ENCODE measurements around the gene SUPT3H. TPM values are rescaled to one million over a fixed set of nuclear protein-coding genes. Genes with fewer than 3 reads are reported as not detected.
"Not testable (repeated sequence)": the region's sequence is repeated elsewhere in the genome, so short reads cannot be mapped to it uniquely, and the experiment has no call there.

The SUPT3H gene
- total and polyA plus RNA-seq, 9 donors: 10.3 to 23.1 (median 16.2) TPM

DNA sequence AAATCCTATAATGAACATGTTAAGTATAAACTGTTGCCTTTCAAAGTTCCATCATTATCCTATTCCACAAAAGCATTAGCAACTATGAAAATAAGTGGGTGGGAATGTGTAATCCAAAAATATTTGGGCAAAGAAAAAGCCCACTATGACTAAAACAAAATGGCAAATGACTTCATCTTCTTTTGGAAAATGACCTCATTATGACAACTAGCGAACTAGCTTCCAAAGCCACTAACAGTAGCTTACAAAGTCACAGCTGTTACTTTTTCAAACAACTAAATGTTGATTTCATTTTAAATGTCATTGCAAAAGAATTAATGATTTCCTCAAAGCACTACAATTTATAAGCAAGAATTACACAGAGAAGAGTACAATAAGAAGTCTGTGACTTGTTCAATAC, 99.4 kb downstream of the SUPT3H start:
- Histone ChIP-seq H3K27me3 (no peaks in the 10 kb centered on the region), H3K4me3 (no peak overlapping the region), H3K9me3 (no peaks in the 10 kb centered on the region), H3K27ac (no peak overlapping the region), H3K4me1 (ENCODE audit: insufficient read depth) (no peaks in the 10 kb centered on the region), H3K36me3 (no peaks in the 10 kb centered on the region)
- DNase-seq: no peak
- TF ChIP-seq EP300 (IDR thresholded peaks at IDR 0.05) (no peak), POLR2A (IDR thresholded peaks at IDR 0.05) (no peak)
- TF ChIP-seq, protein P1, sequence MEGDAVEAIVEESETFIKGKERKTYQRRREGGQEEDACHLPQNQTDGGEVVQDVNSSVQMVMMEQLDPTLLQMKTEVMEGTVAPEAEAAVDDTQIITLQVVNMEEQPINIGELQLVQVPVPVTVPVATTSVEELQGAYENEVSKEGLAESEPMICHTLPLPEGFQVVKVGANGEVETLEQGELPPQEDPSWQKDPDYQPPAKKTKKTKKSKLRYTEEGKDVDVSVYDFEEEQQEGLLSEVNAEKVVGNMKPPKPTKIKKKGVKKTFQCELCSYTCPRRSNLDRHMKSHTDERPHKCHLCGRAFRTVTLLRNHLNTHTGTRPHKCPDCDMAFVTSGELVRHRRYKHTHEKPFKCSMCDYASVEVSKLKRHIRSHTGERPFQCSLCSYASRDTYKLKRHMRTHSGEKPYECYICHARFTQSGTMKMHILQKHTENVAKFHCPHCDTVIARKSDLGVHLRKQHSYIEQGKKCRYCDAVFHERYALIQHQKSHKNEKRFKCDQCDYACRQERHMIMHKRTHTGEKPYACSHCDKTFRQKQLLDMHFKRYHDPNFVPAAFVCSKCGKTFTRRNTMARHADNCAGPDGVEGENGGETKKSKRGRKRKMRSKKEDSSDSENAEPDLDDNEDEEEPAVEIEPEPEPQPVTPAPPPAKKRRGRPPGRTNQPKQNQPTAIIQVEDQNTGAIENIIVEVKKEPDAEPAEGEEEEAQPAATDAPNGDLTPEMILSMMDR (IDR thresholded peaks at IDR 0.05): no peak
- WGBS, 3 donors: 70 to 85% (median 79%) methylated on average over 1 of the region's 1 CpG
- intact Hi-C loops (cut with DNase I): no loop called here

DNA sequence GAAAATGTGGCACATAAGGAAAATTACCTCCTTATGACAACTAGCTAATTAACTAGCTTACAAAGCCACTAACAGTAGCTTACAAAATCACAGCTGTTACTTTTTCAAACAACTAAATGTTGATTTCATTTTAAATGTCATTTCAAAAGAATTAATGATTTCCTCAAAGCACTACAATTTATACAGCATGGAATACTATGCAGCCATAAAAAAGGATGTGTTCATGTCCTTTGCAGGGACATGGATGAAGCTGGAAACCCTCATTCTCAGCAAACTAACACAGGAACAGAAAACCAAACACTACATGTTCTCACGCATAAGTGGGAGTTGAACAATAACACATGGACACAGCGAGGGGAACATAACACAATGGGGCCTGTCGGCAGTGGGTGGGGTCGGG, 100.0 kb downstream of the SUPT3H start:
- H3K27me3 ChIP-seq; H3K36me3 ChIP-seq; H3K4me1 ChIP-seq (ENCODE audit: insufficient read depth); H3K9me3 ChIP-seq; intact Hi-C loops (cut with DNase I); DNase-seq; H3K27ac ChIP-seq; H3K4me3 ChIP-seq: not testable (repeated sequence)
- WGBS, 3 donors: 88 to 94% (median 90%) methylated on average over 4 of the region's 4 CpGs

GRCh38 chr6:45275358-45275757, 102.4 kb downstream of the SUPT3H start:
- Histone ChIP-seq H3K4me3 (no peak overlapping the region), H3K9me3 (no peaks in the 10 kb centered on the region), H3K27me3 (no peaks in the 10 kb centered on the region), H3K27ac (no peak overlapping the region), H3K36me3 (no peaks in the 10 kb centered on the region), H3K4me1 (ENCODE audit: insufficient read depth) (no peaks in the 10 kb centered on the region)
- DNase-seq: no peak
- intact Hi-C loops (cut with DNase I): no loop called here
- 91 to 93% (median 92%) methylated on average over 1 of the region's 1 CpG for whole genome bisulfite sequencing, 3 donors
- no peak for TF ChIP-seq POLR2A (IDR thresholded peaks at IDR 0.05)
- TF ChIP-seq, protein P1 (IDR thresholded peaks at IDR 0.05): no peak
- TF ChIP-seq EP300 (IDR thresholded peaks at IDR 0.05): no peak

DNA sequence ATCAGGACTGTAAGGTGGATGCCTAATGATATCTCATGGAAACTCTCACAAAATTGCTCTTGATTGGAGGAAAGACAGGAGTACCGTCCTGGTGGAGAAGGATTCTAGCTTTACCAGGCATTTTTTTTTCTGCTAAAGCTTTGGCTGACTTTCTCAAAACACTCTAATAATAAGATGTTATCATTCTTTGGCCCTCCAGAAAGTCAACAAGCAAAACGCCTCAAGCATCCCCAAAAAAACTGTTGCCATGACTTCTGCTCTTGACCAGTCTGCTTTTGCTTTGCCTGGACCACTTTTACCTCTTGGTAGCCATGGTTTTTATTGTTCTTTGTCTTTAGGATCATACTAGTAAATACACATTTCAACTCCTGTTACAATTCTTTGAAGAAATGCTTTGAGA, 105.1 kb downstream of the SUPT3H start:
- no peaks in the 10 kb centered on the region for H3K36me3 ChIP-seq
- TF ChIP-seq EP300 (IDR thresholded peaks at IDR 0.05) (no peak), POLR2A (IDR thresholded peaks at IDR 0.05) (no peak)
- TF ChIP-seq, protein P1 (IDR thresholded peaks at IDR 0.05): no peak
- 22 to 43% (median 25%) methylated on average over 2 of the region's 2 CpGs for WGBS, 3 donors
- no peaks in the 10 kb centered on the region for H3K27me3 ChIP-seq
- no peak for DNase-seq
- intact Hi-C loops (cut with DNase I): no loop called here
- no peaks in the 10 kb centered on the region for H3K9me3 ChIP-seq
- no peak overlapping the region for H3K4me3 ChIP-seq
- H3K4me1 ChIP-seq (ENCODE audit: insufficient read depth): no peaks in the 10 kb centered on the region
- no peak overlapping the region for H3K27ac ChIP-seq

DNA sequence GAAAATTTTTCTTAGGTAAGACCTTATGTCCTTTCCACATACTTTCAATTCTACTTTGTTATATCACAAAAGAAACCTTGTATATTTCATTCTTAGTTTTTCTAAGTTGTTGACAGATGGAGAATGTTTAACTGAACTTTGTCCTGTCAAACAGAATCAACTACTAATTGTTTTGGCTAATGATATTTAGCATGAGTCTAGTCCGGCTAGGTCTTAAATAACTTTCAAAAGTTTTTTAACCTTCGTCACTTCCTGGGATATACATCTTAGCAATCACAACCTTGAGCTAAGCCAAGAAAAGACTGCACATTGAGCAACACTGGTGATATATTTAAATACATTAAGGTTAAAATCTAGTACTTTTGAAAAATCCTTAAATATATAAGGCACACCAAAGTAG, 112.5 kb downstream of the SUPT3H start:
- Histone ChIP-seq H3K27ac (no peak overlapping the region), H3K4me1 (ENCODE audit: insufficient read depth) (no peaks in the 10 kb centered on the region), H3K9me3 (no peaks in the 10 kb centered on the region), H3K36me3 (no peaks in the 10 kb centered on the region), H3K4me3 (no peak overlapping the region), H3K27me3 (no peaks in the 10 kb centered on the region)
- TF ChIP-seq POLR2A (IDR thresholded peaks at IDR 0.05) (no peak), EP300 (IDR thresholded peaks at IDR 0.05) (no peak)
- TF ChIP-seq, protein P1 (IDR thresholded peaks at IDR 0.05): no peak
- DNase-seq: no peak
- 64 to 86% (median 65%) methylated on average over 2 of the region's 2 CpGs for WGBS, 3 donors
- intact Hi-C loops (cut with DNase I): no loop called here

Measured in ovary (tissue), 9 donors.